CD14-positive monocyte (primary cell): ENCODE results near the gene RRBP1. TPM values are rescaled to one million over a fixed set of nuclear protein-coding genes. Genes with fewer than 3 reads are reported as not detected.

Source experiments
- DNase-seq, 3 donors: peaks; one replicate each; pipeline ENCODE4 v3.0.0-alpha.2; 2011 to 2022
- H2AFZ ChIP-seq: 2 replicates; pipeline ENCODE4 v1.6.0; 2012; ENCODE audit warnings: mild to moderate bottlenecking, low read depth, low read length, inconsistent platforms; ENCODE audit not compliant: insufficient read depth, poor library complexity, severe bottlenecking
- H3K27ac ChIP-seq, 2 donors: 1 replicate in 1 of 2; 2 replicates in 1 of 2; pipeline ENCODE4 v1.5.1; 2012 to 2013; ENCODE audit warnings: low read length in 2 of 2, control low read depth in 1 of 2, inconsistent platforms in 1 of 2, low read depth in 1 of 2, mild to moderate bottlenecking in 1 of 2
- H3K27me3 ChIP-seq, 2 donors: one replicate each; pipeline versions ENCODE4 v1.6.0 to v1.6.1; 2011 to 2013; ENCODE audit warnings: low read length in 2 of 2; ENCODE audit not compliant: control insufficient read depth in 2 of 2, insufficient read depth in 2 of 2
- H3K36me3 ChIP-seq, 2 donors: replicated peaks in 1 of 2; 1 replicate in 1 of 2; 2 replicates in 1 of 2; pipeline versions ENCODE4 v1.5.1 to v1.6.1; 2012 to 2013; ENCODE audit warnings: low read length in 2 of 2, control low read depth in 1 of 2, inconsistent platforms in 1 of 2, mild to moderate bottlenecking in 1 of 2; ENCODE audit not compliant: insufficient read depth in 2 of 2, control insufficient read depth in 1 of 2
- H3K4me1 ChIP-seq, 2 donors: 1 replicate in 1 of 2; 2 replicates in 1 of 2; pipeline versions ENCODE4 v1.5.1 to v1.6.1; 2012 to 2013; ENCODE audit warnings: low read length in 2 of 2, control low read depth in 1 of 2, inconsistent platforms in 1 of 2, mild to moderate bottlenecking in 1 of 2, moderate library complexity in 1 of 2; ENCODE audit not compliant: insufficient read depth in 2 of 2, control insufficient read depth in 1 of 2
- H3K4me2 ChIP-seq: replicated peaks from 2 replicates; pipeline ENCODE3; 2012; ENCODE audit warnings: low read length, moderate library complexity, mild to moderate bottlenecking; ENCODE audit not compliant: poor library complexity, severe bottlenecking; ENCODE audit errors: extremely low read depth
- H3K4me3 ChIP-seq, 3 experiments: fragments of 200-600 bp in 1 of 3; sonication (generic) in 1 of 3; replicated peaks in 1 of 3; 1 replicate in 2 of 3; 2 replicates in 1 of 3; pipeline ENCODE4 v1.5.1; 2011 to 2013; ENCODE audit warnings: low read length in 3 of 3, mild to moderate bottlenecking in 3 of 3, control low read depth in 2 of 3, low read depth in 2 of 3, inconsistent platforms in 1 of 3, moderate library complexity in 1 of 3
- H3K79me2 ChIP-seq: 2 replicates; pipeline ENCODE4 v1.6.0; 2012; ENCODE audit warnings: mild to moderate bottlenecking, control low read depth, inconsistent platforms, low read length, moderate library complexity; ENCODE audit not compliant: insufficient read depth
- H3K9ac ChIP-seq: 2 replicates; pipeline ENCODE4 v1.6.0; 2017; ENCODE audit warnings: low read length, mild to moderate bottlenecking; ENCODE audit not compliant: insufficient read depth, poor library complexity, severe bottlenecking
- H3K9me3 ChIP-seq, 2 donors: replicated peaks in 1 of 2; 1 replicate in 1 of 2; 2 replicates in 1 of 2; pipeline versions ENCODE4 v1.5.1 to v1.6.1; 2012 to 2013; ENCODE audit warnings: low read length in 2 of 2, control low read depth in 1 of 2; ENCODE audit not compliant: control insufficient read depth in 1 of 2, insufficient read depth in 1 of 2
- H4K20me1 ChIP-seq: 2 replicates; pipeline ENCODE4 v1.6.0; 2012; ENCODE audit warnings: mild to moderate bottlenecking, low read length, control low read depth, moderate library complexity; ENCODE audit not compliant: insufficient read depth
- H3K27ac Mint-ChIP-seq, 7 donors: one replicate each; pipeline ENCODE4 v1.8.0; 2020; ENCODE audit warnings: mild to moderate bottlenecking in 7 of 7, mixed read lengths in 7 of 7, moderate library complexity in 6 of 7, inconsistent platforms in 2 of 7
- H3K27me3 Mint-ChIP-seq, 3 donors: one replicate each; pipeline ENCODE4 v1.8.0; 2021 to 2022; ENCODE audit warnings: low read depth in 3 of 3, mild to moderate bottlenecking in 3 of 3, mixed read lengths in 3 of 3, moderate library complexity in 3 of 3, inconsistent platforms in 1 of 3
- H3K36me3 Mint-ChIP-seq, 2 donors: one replicate each; pipeline ENCODE4 v1.8.0; 2020; ENCODE audit warnings: mixed read lengths in 2 of 2, inconsistent platforms in 1 of 2, mild to moderate bottlenecking in 1 of 2
- H3K4me1 Mint-ChIP-seq: one replicate; pipeline ENCODE4 v1.8.0; 2020; ENCODE audit warnings: mild to moderate bottlenecking, mixed read lengths
- H3K4me3 Mint-ChIP-seq, 2 donors: one replicate each; pipeline ENCODE4 v1.8.0; 2020; ENCODE audit warnings: mild to moderate bottlenecking in 2 of 2, mixed read lengths in 2 of 2, moderate library complexity in 1 of 2
- H3K9me3 Mint-ChIP-seq, 7 donors: one replicate each; pipeline ENCODE4 v1.8.0; 2020 to 2022; ENCODE audit warnings: mixed read lengths in 7 of 7, mild to moderate bottlenecking in 6 of 7, moderate library complexity in 6 of 7, inconsistent platforms in 2 of 7
- WGBS: methylation state at CpG from one replicate; pipeline ENCODE4 v1.1.5; 2013; ENCODE audit warnings: missing lambda C conversion rate; ENCODE audit not compliant: insufficient coverage; 5-methylcytosine and 5-hydroxymethylcytosine counted together
- intact Hi-C, 2 donors: fragments of 100-400 bp; cut with micrococcal nuclease; formaldehyde crosslinking; loops; one replicate each; pipeline versions ENCODE4 v1.15.0 to v1.15.1; 2023
- polyA plus RNA-seq, 3 donors: library from polyadenylated mRNA; depleted of rRNA in 1 of 3; unstranded in 2 of 3; stranded (reverse) in 1 of 3; fragments of 300-500 nt in 2 of 3; fragments of >200 nt in 1 of 3; fragmentation: Illumina TruSeq in 2 of 3; gene quantifications; 1 replicate in 2 of 3; 2 replicates in 1 of 3; pipeline ENCODE4 v1.2.3, GENCODE V29; 2012 to 2021
- TF ChIP-seq, protein P1 (sequence below): fragments of 200-600 bp; IDR thresholded peaks from one replicate; pipeline ENCODE4 v1.8.0; 2022; ENCODE audit warnings: antibody characterized with exemption, mild to moderate bottlenecking

Gene RRBP1
- polyA plus RNA-seq, 3 donors, result 4.7 to 22.2 (median 7.5) TPM

DNA sequence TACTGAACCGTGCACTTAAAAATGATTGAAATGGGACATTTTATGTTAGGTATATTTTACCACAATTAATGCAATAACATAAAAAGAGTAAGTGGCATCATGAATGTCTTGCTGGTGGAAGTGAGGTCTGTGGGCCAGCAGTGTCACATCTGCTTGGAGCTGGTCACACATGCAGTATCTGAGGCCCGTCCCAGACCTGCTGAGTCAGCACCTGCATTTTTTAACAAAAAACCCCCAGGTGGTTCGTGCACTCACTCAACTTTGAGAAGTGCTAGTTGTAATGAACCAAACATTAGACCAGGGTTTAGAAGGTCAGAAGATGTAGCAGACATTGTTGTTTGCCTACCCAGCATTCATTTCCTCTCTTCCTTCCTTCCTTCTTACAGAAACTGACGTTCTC lies 38.7 kb upstream of the RRBP1 start:
- H3K4me3 Mint-ChIP-seq, result no peak overlapping the region

DNA sequence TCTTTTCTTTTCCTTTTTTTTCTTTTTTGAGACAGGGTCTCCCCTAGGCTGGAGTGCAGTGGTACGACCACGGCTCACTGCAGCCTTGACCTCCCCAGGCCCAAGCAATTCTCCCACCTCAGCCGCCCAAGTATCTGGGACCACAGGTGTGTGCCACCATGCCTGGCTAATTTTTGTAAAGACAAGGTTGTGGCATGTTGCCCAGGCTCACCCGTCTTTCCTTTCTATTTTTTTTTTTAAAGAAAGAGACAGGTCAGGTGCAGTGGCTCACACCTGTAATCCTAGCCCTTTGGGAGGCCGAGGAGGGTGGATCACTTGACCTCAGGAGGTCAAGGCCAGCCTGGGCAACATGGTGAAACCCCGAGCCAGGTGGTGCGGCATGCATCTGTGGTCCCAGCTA lies 34.3 kb upstream of the RRBP1 start:
- Mint-ChIP-seq H3K27me3 (peaks cover 3% of the 10 kb centered on the region in 3 donors), H3K9me3 (peaks cover 0 to 2% (median 0%) of the 10 kb centered on the region in 7 donors), H3K27ac (no peak overlapping the region), H3K36me3 (no peaks in the 10 kb centered on the region), H3K4me1 (no peaks in the 10 kb centered on the region), H3K4me3 (no peak overlapping the region)
- Histone ChIP-seq H3K36me3 (no peaks in the 10 kb centered on the region), H3K4me2 (no peak overlapping the region), H3K4me1 (no peaks in the 10 kb centered on the region), H2AFZ (no peak overlapping the region), H4K20me1 (no peaks in the 10 kb centered on the region), H3K79me2 (no peaks in the 10 kb centered on the region), H3K4me3 (no peak overlapping the region), H3K27me3 (no peaks in the 10 kb centered on the region), H3K9me3 (no peaks in the 10 kb centered on the region), H3K27ac (no peak overlapping the region), H3K9ac (no peak overlapping the region)
- no peak for DNase-seq
- 96% methylated on average over 7 of the region's 7 CpGs for WGBS
- TF ChIP-seq, protein P1, sequence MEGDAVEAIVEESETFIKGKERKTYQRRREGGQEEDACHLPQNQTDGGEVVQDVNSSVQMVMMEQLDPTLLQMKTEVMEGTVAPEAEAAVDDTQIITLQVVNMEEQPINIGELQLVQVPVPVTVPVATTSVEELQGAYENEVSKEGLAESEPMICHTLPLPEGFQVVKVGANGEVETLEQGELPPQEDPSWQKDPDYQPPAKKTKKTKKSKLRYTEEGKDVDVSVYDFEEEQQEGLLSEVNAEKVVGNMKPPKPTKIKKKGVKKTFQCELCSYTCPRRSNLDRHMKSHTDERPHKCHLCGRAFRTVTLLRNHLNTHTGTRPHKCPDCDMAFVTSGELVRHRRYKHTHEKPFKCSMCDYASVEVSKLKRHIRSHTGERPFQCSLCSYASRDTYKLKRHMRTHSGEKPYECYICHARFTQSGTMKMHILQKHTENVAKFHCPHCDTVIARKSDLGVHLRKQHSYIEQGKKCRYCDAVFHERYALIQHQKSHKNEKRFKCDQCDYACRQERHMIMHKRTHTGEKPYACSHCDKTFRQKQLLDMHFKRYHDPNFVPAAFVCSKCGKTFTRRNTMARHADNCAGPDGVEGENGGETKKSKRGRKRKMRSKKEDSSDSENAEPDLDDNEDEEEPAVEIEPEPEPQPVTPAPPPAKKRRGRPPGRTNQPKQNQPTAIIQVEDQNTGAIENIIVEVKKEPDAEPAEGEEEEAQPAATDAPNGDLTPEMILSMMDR, result no peak
- intact Hi-C loops, result no loop called here

More for the DNA sequence above, 38.7 kb upstream of the RRBP1 start:
- no peak for DNase-seq
- Mint-ChIP-seq H3K4me1 (no peaks in the 10 kb centered on the region), H3K27ac (no peak overlapping the region), H3K27me3 (peaks cover 8 to 10% (median 10%) of the 10 kb centered on the region in 3 donors), H3K9me3 (peaks cover 0 to 2% (median 0%) of the 10 kb centered on the region in 7 donors), H3K36me3 (no peaks in the 10 kb centered on the region)
- Histone ChIP-seq H4K20me1 (no peaks in the 10 kb centered on the region), H3K9ac (no peak overlapping the region), H2AFZ (no peak overlapping the region), H3K27me3 (no peaks in the 10 kb centered on the region), H3K27ac (no peak overlapping the region), H3K9me3 (no peaks in the 10 kb centered on the region), H3K4me1 (no peaks in the 10 kb centered on the region), H3K4me2 (no peak overlapping the region), H3K4me3 (no peak overlapping the region), H3K79me2 (no peaks in the 10 kb centered on the region), H3K36me3 (no peaks in the 10 kb centered on the region)
- intact Hi-C loops, result no loop called here
- TF ChIP-seq, protein P1, result no peak
- no CpG with 5 or more reads among the region's 4 CpGs for WGBS
